GM12891 (cell line): ENCODE results near the gene SCGB1C1. TPM values are rescaled to one million over a fixed set of nuclear protein-coding genes. Genes with fewer than 3 reads are reported as not detected.
"Not testable (repeated sequence)": the region's sequence is repeated elsewhere in the genome, so short reads cannot be mapped to it uniquely, and the experiment has no call there.

Source experiments
- DNase-seq: peaks from one replicate; pipeline ENCODE4 v3.0.0; 2011; ENCODE audit warnings: low spot score; ENCODE audit not compliant: insufficient read length
- FAIRE-seq: peaks from 2 replicates; lab custom pipeline; 2011; peaks lifted over from hg19 to GRCh38; lab: Jason Lieb, UNC
- PAX5 ChIP-seq: IDR thresholded peaks from 2 replicates; pipeline ENCODE4 v1.6.1; 2011; ENCODE audit warnings: low read length, moderate library complexity, mild to moderate bottlenecking; ENCODE audit not compliant: insufficient read depth, severe bottlenecking
- POLR2A ChIP-seq: IDR thresholded peaks from 2 replicates; pipeline ENCODE4 v1.6.1; 2011; ENCODE audit warnings: low read depth, low read length, control low read depth
- POLR2AphosphoS5 ChIP-seq: IDR thresholded peaks from 2 replicates; pipeline ENCODE4 v1.6.1; 2011; ENCODE audit warnings: low read depth, low read length, control low read depth
- POU2F2 ChIP-seq: IDR thresholded peaks from 2 replicates; pipeline ENCODE4 v1.6.1; 2011; ENCODE audit warnings: low read depth, mild to moderate bottlenecking, control low read depth, low read length, moderate library complexity
- SPI1 ChIP-seq: IDR thresholded peaks from 2 replicates; pipeline ENCODE4 v1.6.1; 2011; ENCODE audit warnings: low read depth, low read length, control low read depth
- TAF1 ChIP-seq: IDR thresholded peaks from 2 replicates; pipeline ENCODE4 v1.6.1; 2011; ENCODE audit warnings: low read depth, low read length, control low read depth
- polyA plus RNA-seq: library from polyadenylated mRNA; unstranded; fragments of >200 nt; gene quantifications from one replicate; pipeline ENCODE4 v1.2.1, GENCODE V29; 2012; ENCODE audit warnings: low read depth, missing spikeins, inconsistent platforms; ENCODE audit not compliant: missing spikeins

Gene SCGB1C1
- not detected for polyA plus RNA-seq

DNA sequence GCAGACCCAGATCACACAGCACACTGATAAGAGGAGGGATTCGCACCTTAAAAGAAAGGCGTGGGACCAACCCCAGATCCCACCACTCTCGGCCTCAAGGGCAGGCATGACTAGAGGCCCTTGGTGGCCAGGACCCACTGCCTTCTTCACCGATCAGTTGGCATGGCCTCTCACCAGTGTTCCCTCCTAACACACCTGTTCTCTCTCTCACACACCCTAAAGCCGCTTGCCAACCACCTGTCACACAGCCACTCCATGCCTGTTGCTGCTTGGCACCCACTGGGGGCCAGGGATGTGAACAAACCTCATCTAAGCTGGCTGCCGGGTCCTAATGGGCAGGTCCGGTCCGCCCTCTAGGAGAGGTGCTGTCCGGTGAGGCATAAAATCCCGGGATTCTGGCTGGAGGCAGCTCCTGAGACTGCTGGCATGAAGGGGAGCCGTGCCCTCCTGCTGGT, at the start of gene SCGB1C1:
Gene SCGB1C1, plus strand, starts transcription at position 405 of the 455 bp plus-strand sequence. Its CDS starts 22 bp downstream, at position 427.
- FAIRE-seq, DNase-seq: not testable (repeated sequence)

GRCh38 chr11:180242-180641, 12.6 kb upstream of the SCGB1C1 start:
- DNase-seq, FAIRE-seq: not testable (repeated sequence)

- not testable (repeated sequence) for DNase-seq, FAIRE-seq
Observed at GRCh38 chr11:189200-189783, 3.6 kb upstream of the SCGB1C1 start.

DNA sequence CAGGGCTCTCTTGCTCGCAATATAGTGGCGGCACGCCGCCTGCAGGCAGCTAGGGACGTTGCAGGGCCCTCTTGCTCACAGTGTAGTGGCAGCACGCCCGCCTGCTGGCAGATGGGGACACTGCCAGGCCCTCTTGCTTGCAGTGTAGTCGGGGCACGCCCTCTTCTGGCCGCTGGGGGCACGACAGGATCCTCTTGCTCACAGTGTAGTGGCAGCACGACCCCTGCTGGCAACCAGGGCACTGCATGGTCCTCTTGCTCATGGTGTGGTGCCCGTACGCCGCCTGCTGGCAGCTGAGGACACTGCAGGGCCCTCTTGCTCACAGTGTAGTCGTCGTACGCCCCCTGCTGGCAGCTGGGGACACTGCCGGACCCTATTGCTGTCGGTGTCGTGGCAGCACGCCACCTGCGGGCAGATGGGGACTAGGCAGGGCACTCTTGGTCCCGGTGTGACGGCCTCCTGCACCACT, 3.0 kb upstream of the SCGB1C1 start:
- FAIRE-seq, DNase-seq: not testable (repeated sequence)

DNA sequence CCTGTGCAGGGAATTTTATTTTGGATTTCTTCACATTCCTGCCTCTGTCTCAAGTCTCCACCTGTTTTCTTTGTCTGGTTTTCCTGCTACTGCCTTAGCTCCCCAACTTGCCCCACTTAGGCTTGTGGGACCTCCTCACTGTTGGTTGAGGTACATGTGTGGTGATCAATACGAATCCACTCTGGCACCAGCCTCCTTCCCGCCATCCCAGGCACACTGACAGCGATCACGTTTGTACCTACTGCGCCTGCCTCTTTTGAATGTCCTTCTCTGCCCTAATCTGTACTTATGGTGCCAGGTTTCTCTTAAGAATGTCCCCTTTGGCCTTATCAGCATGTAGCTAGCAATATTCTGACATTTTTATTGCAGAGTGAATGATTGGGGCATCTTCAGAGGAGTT, 2.3 kb upstream of the SCGB1C1 start:
- FAIRE-seq = peak; percentile 26
- not testable (repeated sequence) for DNase-seq

GRCh38 chr11:191490-192478, 1.1 kb upstream of the SCGB1C1 start:
- peak; percentile 98 for FAIRE-seq
- DNase-seq = not testable (repeated sequence)

DNA sequence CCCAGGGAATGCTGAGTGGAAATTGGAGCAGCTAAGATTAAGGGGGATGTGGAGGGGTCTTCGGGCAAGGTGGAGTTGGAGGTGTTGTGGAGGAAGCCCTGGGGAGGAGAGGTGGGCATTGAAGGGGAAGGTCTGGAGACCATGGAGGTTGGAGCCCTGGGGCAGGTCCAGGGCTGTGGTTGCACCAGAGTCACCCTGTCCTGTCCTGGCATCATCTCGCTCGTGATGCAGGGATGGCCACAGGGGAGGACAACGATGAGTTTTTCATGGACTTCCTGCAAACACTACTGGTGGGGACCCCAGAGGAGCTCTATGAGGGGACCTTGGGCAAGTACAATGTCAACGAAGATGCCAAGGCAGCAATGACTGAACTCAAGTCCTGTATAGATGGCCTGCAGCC, 603 bp downstream of the SCGB1C1 start:
- not testable (repeated sequence) for FAIRE-seq, DNase-seq

DNA sequence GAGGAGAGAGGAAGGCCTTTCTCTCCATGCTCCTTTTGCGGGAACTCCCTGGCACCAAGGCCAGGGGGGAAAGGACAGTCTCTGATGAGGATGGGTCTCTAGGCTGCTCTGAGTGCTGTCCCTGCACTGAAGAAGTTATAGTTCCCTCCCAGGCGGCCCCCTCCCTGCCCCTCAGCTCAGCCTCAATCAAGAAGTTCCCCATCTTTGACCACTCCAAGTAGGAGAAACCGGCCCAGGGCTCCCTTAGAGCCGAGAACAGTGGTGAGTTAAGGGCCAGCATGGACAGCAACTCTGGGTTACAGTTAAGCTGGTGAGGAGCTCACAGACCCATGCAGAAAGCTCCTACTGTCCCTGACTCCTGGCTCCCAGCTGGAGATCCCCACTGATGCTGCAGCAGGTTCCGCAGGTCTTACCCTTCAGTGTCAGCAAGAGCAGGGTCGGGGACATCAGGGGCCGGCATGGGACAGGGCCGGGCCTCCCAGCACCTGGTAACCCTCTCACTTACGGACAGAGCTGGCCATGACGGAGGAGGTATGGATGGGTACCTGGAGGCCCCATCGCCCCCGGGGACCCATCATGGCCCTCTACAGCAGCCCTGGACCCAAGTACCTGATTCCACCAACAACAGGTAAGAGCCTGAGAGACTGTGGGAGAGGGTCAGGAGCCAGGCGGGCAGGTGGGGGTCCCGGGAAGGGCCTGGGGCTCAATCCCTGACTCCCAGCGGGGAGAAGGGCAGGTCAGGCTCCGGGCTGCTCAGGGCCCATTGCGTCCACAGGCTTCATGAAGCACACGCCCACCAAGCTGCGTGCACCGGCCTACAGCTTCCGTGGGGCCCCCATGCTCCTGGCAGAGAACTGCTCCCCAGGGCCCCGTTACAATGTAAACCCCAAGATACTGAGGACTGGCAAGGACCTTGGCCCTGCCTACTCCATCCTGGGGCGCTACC, 4.2 kb downstream of the SCGB1C1 start:
- no peak for FAIRE-seq
- TF ChIP-seq SPI1 = no peak
- TF ChIP-seq TAF1 = no peak
- no peak for TF ChIP-seq POU2F2
- TF ChIP-seq PAX5 = no peak
- TF ChIP-seq POLR2A = no peak
- TF ChIP-seq POLR2AphosphoS5 = no peak
- DNase-seq = no peak

- FAIRE-seq (no peak), DNase-seq (no peak)
- TF ChIP-seq POU2F2 (no peak), SPI1 (no peak), POLR2A (no peak), PAX5 (no peak), TAF1 (no peak), POLR2AphosphoS5 (no peak)
Observed at GRCh38 chr11:197741-198235, 4.9 kb downstream of the SCGB1C1 start.

DNA sequence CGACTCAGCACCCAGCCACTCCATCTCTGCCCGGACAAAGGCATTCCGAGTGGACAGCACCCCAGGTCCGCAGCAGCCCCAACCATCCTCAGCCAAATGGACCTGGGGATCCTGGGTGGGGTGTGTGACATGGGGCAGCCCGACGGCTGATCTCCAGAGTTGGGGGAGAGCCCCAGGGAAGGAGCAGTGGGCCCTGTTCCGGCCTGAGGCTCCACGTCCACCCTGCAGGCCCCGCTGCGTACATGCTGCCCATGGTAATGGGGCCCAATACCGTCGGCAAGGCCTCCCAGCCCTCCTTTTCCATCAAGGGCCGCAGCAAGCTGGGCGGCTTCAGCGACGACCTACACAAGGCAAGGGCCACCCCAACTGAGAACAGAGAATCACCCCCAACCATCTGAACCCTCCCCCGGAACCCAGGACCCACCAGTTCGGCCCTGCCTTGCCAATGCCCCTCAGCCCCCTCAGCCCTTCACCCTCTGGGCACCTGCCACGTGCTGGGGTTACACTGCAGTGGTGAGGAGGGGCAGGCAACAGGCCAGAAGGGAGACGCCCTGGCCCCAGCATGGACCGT, 5.4 kb downstream of the SCGB1C1 start:
- TF ChIP-seq POU2F2 (no peak), POLR2A (no peak), POLR2AphosphoS5 (no peak), PAX5 (no peak), SPI1 (no peak), TAF1 (no peak)
- DNase-seq (no peak), FAIRE-seq (no peak)
